HG02973 (cell line): ENCODE data around the gene GLYAT.
"Not testable (repeated sequence)": the region's sequence is repeated elsewhere in the genome, so short reads cannot be mapped to it uniquely, and the experiment has no call there.

Experiments used
- ATAC-seq: cut with Tn5 transposase; IDR thresholded peaks from one replicate; pipeline ENCODE4 v1.9.1; 2021; ENCODE audit warnings: moderate library complexity; ENCODE audit not compliant: unreplicated experiment

Gene GLYAT

GRCh38 chr11:58685973-58686722 lies 45.6 kb downstream of the GLYAT start:
- ATAC-seq, result no peak

- ATAC-seq, result not testable (repeated sequence)
Observed at GRCh38 chr11:58682660-58683059, 49.1 kb downstream of the GLYAT start.

GRCh38 chr11:58677536-58677935 lies 54.2 kb downstream of the GLYAT start:
- ATAC-seq, result not testable (repeated sequence)

- ATAC-seq, result no peak
Observed at GRCh38 chr11:58676563-58677135, 55.1 kb downstream of the GLYAT start.

- ATAC-seq, result no peak
Observed at GRCh38 chr11:58675334-58676155, 56.2 kb downstream of the GLYAT start.

- no peak for ATAC-seq
Observed at GRCh38 chr11:58674609-58675008, 57.1 kb downstream of the GLYAT start.

GRCh38 chr11:58671983-58672633 lies 59.6 kb downstream of the GLYAT start:
- no peak for ATAC-seq

- no peak for ATAC-seq
Observed at GRCh38 chr11:58659910-58660570, 71.7 kb downstream of the GLYAT start.

GRCh38 chr11:58659404-58659803 lies 72.3 kb downstream of the GLYAT start:
- no peak for ATAC-seq
